NCI-H2029 (cell line): Measurements from ENCODE around the gene AADACL2.
"Not testable (repeated sequence)": the region's sequence is repeated elsewhere in the genome, so short reads cannot be mapped to it uniquely, and the experiment has no call there.

ENCODE experiments used
- DNase-seq: peaks from one replicate; lab custom pipeline; 2025; lab: John Stamatoyannopoulos, UW

Gene AADACL2

DNA sequence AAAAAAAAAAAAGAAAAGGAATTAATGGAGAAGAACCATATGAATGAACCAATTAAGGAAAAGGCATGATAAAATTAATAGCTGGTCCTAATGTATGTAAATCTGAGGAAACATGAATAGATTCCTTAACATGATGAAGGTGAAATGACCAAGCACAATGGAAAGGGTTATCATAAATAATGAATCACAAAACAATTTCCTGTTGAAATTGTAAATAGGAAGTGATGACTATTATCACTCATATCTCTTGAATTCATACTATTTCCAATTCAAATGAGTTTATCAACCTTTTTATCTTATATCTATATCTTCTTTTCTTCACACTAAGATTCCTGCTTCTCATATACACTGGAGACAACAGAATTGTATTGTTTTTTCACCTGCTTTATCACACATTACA lies 32.0 kb downstream of the AADACL2 start:
- no peak for DNase-seq

- DNase-seq: no peak
These were observed 32.7 kb downstream of the AADACL2 start for GRCh38 chr3:151766454-151766853.

DNA sequence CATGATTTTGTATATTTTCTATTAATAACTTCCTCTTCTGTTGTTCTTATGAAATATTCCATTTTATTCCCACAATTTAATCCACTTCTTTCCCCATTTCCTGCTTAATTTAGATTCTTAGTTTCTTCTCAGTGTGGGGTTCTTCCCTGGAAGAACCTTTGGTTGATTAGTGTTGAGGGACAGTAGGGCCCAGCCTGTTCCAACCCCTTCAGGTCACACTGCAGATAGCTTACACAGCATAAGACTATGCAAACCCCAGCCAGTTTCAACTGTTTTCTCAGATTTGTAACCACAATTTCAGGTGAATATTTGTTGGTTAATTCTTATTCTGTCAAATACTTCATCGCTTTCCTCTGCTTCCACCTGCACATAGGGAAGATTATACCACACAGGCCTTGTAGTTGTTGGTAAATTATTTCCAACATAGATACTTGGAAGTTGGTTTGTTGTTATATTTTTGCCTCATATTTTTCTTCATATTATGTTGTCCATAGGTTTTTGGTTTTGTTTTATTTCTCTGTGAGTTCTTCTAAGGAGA lies 34.7 kb downstream of the AADACL2 start:
- DNase-seq: no peak

GRCh38 chr3:151769175-151769574 lies 35.4 kb downstream of the AADACL2 start:
- DNase-seq: no peak

DNA sequence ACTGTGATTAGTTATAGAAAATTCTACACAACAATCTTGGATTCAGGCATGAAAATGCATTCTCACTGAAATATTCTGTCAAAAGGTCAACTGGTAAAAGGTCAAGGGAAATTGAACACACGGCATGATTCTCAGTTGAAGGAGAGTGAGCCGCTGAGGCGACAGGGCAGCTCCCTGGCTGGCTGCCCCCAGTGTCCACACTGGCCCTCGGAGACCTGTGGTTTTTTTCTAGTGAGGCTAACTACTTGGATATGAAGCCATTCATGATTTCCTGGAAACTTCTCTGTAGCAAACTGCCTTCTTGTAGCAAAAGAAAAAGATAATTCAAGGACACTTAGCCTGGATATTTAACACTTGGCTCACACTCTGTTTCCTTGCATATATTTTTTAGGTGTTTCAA lies 37.2 kb downstream of the AADACL2 start:
- no peak for DNase-seq

GRCh38 chr3:151772825-151773480 lies 39.2 kb downstream of the AADACL2 start:
- no peak for DNase-seq

DNA sequence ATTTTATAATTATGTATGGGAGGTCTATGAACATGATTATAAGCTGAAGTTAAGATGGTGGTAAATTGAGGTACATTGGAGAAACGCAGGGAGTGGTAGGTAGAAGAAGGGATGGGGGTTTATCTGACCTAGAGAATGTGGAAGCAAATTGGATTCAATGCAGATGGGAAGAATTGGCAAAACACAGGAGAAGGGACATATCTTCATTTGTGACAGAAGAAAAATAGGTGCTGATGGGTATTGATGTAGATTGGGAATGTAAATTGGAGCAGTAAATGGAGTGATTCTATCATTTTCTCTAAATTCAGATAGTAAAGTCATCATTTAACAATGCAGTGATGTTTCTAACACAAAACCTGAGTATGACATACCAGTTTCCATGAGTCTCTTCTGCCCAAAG lies 40.5 kb downstream of the AADACL2 start:
- DNase-seq: no peak

- no peak for DNase-seq
These were observed 41.2 kb downstream of the AADACL2 start for GRCh38 chr3:151774910-151775309.

GRCh38 chr3:151775314-151776258 lies 41.9 kb downstream of the AADACL2 start:
- no peak for DNase-seq

GRCh38 chr3:151776259-151776740 lies 42.6 kb downstream of the AADACL2 start:
- DNase-seq: no peak

DNA sequence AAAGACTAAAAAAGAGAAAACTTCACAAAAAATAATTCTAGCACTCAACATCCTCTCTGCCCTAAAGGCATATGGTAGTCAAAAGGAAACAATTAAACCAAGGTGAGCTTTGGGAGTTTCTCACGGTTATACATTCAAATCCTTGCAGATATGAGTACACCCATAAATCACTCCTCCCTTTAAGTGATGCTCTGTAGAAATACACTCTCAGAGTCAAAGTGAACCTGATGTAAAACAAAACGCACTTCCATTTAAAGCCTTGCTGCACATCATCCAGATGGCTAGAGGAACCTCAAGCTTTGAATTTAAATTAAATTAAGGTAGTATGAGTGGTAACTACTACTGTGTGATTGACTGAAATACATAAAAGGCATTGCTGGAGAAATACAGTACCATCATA lies 44.2 kb downstream of the AADACL2 start:
- DNase-seq: no peak

DNA sequence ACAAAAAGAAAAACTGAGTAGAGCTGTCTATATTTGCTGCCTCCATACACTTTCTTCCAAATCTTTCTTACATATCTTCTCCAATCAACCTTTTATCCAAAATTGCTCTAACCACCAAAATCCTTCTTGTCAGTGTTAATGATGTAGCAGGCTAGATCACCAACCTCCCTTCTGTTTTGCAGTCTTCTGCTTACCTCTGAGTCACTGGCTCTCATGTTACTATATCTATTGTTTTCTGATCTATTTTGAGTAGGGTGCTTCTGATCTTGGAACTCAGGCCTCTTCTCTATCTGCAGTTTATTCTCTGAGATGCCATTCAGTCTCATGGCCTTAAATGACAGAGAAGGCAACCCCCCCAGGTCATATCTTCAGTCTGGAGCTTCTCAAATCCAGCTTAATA lies 53.9 kb downstream of the AADACL2 start:
- no peak for DNase-seq

- no peak for DNase-seq
These were observed 54.7 kb downstream of the AADACL2 start for GRCh38 chr3:151788401-151788800.

- no peak for DNase-seq
These were observed 56.2 kb downstream of the AADACL2 start for GRCh38 chr3:151789853-151790463.

DNA sequence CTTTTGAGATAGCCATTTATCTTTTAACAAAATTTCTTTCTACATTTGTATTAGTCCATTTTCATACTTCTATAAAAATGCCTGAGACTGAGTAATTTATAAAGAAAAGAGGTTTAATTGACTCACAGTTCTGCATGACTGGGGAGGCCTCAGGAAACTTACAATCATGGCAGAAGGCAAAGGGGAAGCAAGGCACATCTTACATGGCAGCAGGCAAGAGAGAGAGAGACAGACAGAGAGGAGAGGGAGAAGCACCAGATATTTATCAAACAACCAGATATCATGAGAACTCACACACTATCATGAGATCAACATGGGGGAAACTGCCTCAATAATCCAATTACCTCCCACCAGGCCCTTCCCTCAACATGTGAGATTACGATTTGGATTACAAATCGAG lies 57.0 kb downstream of the AADACL2 start:
- not testable (repeated sequence) for DNase-seq

DNA sequence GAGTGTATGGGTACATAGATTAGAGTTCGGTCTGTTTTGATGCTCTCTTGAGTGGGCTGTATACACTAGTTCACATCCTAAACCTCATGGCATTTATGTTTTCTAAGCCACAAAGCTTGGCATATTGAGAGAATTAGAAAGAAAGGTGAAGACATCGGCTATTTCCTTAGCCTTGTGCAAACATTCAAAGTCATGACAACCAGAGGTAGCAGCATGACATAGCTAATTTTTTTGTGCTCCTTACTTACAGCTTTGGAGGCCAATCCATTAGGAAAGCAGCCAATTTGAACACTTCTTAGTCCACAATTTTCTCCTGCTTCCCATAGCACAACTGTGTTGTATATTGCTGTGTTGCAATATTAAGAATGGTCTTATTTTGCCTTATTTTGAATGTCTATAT lies 58.7 kb downstream of the AADACL2 start:
- DNase-seq: no peak

DNA sequence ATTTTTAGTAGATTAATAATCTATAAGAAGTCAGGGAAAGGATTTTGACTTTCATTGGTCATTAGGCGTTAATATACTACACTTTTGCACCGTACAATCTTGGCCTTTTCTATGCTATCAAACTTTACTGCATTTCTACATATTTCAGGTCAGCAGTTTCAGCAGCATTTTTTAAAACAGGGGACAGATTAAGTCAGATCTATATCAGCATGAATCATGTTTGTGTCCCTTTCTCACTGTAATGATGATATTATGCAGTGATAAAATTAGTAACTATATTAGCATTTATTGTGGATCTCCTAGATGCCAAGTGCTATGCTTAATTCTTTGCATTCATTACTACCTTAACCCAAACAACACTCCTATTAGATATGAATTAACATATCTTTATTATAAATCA lies 59.9 kb downstream of the AADACL2 start:
- no peak for DNase-seq

DNA sequence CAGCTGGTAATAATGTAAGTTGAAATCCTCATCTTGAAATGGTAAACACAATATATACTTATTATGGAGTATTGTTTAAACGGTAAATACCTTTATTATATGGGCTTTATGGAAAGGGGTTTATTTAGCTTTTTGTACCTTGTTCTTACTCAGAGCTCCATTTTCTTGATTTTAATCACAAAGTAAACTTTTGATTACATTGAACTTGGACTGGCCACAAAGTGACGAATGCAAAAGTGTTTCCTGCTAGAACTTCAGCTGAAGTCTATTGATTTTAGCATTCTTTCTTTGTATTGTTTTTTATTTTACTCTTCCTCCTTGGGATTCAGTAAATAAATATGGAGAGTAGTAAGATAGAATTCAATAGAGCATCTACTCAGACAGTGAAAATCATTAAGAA lies 60.4 kb downstream of the AADACL2 start:
- DNase-seq: no peak

- no peak for DNase-seq
These were observed 61.5 kb downstream of the AADACL2 start for GRCh38 chr3:151795276-151795675.

GRCh38 chr3:151796105-151796680 lies 62.5 kb downstream of the AADACL2 start:
- no peak for DNase-seq

- DNase-seq: no peak
These were observed 64.7 kb downstream of the AADACL2 start for GRCh38 chr3:151798466-151798865.

- no peak for DNase-seq
These were observed 66.7 kb downstream of the AADACL2 start for GRCh38 chr3:151800431-151800830.
